GM23338 (cell line): ENCODE measurements around the gene VENTX. TPM values are rescaled to one million over a fixed set of nuclear protein-coding genes. Genes with fewer than 3 reads are reported as not detected.

Source experiments
- ATAC-seq: fragments of 200-7000 bp; cut with Tn5 transposase; 3 replicates; pipeline ENCODE4 v1.9.1; 2020
- DNase-seq: peaks from one replicate; pipeline ENCODE4 v3.0.0-alpha.2; 2015; ENCODE audit warnings: low spot score
- H2AFZ ChIP-seq: fragments of 200-600 bp; sonication (generic); 2 replicates; pipeline ENCODE4 v1.8.0; 2016; ENCODE audit warnings: antibody characterized with exemption, mild to moderate bottlenecking, moderate library complexity
- H3F3A ChIP-seq: fragments of 200-600 bp; sonication (generic); replicated peaks from 2 replicates; pipeline ENCODE4 v1.8.0; 2017; ENCODE audit warnings: antibody characterized with exemption, mixed run types, low read depth
- H3K27ac ChIP-seq: fragments of 200-600 bp; sonication (generic); 2 replicates; pipeline ENCODE4 v1.6.1; 2016; ENCODE audit warnings: low read depth
- H3K27me3 ChIP-seq: fragments of 200-600 bp; sonication (generic); 2 replicates; pipeline ENCODE4 v1.8.0; 2016; ENCODE audit warnings: mild to moderate bottlenecking, mixed run types, moderate library complexity; ENCODE audit not compliant: insufficient read depth
- H3K36me3 ChIP-seq: fragments of 200-600 bp; sonication (generic); 2 replicates; pipeline ENCODE4 v1.8.0; 2016; ENCODE audit warnings: mild to moderate bottlenecking; ENCODE audit not compliant: insufficient read depth
- H3K4me1 ChIP-seq: fragments of 200-600 bp; sonication (generic); 2 replicates; pipeline ENCODE4 v1.8.0; 2016; ENCODE audit warnings: mild to moderate bottlenecking, moderate library complexity; ENCODE audit not compliant: insufficient read depth
- H3K4me2 ChIP-seq: fragments of 200-600 bp; sonication (generic); 2 replicates; pipeline ENCODE4 v1.7.1; 2017; ENCODE audit warnings: mixed run types
- H3K4me3 ChIP-seq: fragments of 200-600 bp; sonication (generic); 2 replicates; pipeline ENCODE4 v1.6.1; 2016; ENCODE audit warnings: mixed run types
- H3K79me2 ChIP-seq: fragments of 200-600 bp; sonication (generic); replicated peaks from 2 replicates; pipeline ENCODE4 v1.8.0; 2017; ENCODE audit warnings: mild to moderate bottlenecking; ENCODE audit not compliant: insufficient read depth
- H3K9me2 ChIP-seq: fragments of 200-600 bp; sonication (generic); 2 replicates; pipeline ENCODE4 v1.8.0; 2017; ENCODE audit not compliant: insufficient read depth
- H4K20me1 ChIP-seq: fragments of 200-600 bp; sonication (generic); replicated peaks from 2 replicates; pipeline ENCODE4 v1.8.0; 2017; ENCODE audit warnings: mild to moderate bottlenecking; ENCODE audit not compliant: insufficient read depth
- H3K27ac Mint-ChIP-seq: 2 replicates; pipeline ENCODE4 v1.8.0; 2020; ENCODE audit warnings: inconsistent platforms, mild to moderate bottlenecking, moderate library complexity, mixed read lengths
- H3K27me3 Mint-ChIP-seq: 3 replicates; pipeline ENCODE4 v1.8.0; 2022; ENCODE audit warnings: low read depth, mild to moderate bottlenecking, moderate library complexity, mixed read lengths, inconsistent platforms; ENCODE audit not compliant: insufficient read depth, poor library complexity
- H3K36me3 Mint-ChIP-seq: 3 replicates; pipeline ENCODE4 v1.8.0; 2021; ENCODE audit warnings: low read depth, mild to moderate bottlenecking, inconsistent platforms, moderate library complexity, mixed read lengths
- H3K4me1 Mint-ChIP-seq: 3 replicates; pipeline ENCODE4 v1.8.0; 2020; ENCODE audit warnings: mild to moderate bottlenecking, inconsistent platforms, mixed read lengths
- H3K4me3 Mint-ChIP-seq: 3 replicates; pipeline ENCODE4 v1.8.0; 2021; ENCODE audit warnings: moderate library complexity, mild to moderate bottlenecking, inconsistent platforms, mixed read lengths
- H3K9me3 Mint-ChIP-seq: 3 replicates; pipeline ENCODE4 v1.8.0; 2020; ENCODE audit warnings: moderate library complexity, mild to moderate bottlenecking, inconsistent platforms, mixed read lengths
- EZH2 ChIP-seq: fragments of 200-600 bp; sonication (generic); IDR thresholded peaks from one replicate; pipeline ENCODE4 v1.8.0; 2017; ENCODE audit warnings: antibody characterized with exemption, mild to moderate bottlenecking, low read depth; ENCODE audit not compliant: unreplicated experiment
- JUNB ChIP-seq: IDR thresholded peaks from one replicate; pipeline ENCODE4 v1.6.1; 2016; ENCODE audit warnings: antibody characterized with exemption; ENCODE audit not compliant: unreplicated experiment
- NANOG ChIP-seq: IDR thresholded peaks from 2 replicates; pipeline ENCODE4 v1.6.1; 2016; ENCODE audit warnings: antibody characterized with exemption, borderline replicate concordance
- POLR2AphosphoS5 ChIP-seq: IDR thresholded peaks from 2 replicates; pipeline ENCODE4 v1.6.1; 2016; ENCODE audit warnings: antibody characterized with exemption, low read depth
- ZNF114 ChIP-seq: fragments of 250-450 bp; sonication (Bioruptor Pico); IDR thresholded peaks from 2 replicates; pipeline ENCODE4 v1.5.0; 2020; ENCODE audit warnings: mild to moderate bottlenecking, moderate library complexity
- polyA plus RNA-seq: library from polyadenylated mRNA; unstranded; fragments of >200 nt; fragmentation: Nextera tagmentation; extraction: Ambion mirVana; gene quantifications from 2 replicates; pipeline ENCODE4 v1.2.1, GENCODE V29; 2016
- total RNA-seq: library from RNA; depleted of rRNA; stranded (reverse); fragments of >200 nt; shearing (Covaris generic); gene quantifications from 2 replicates; pipeline ENCODE4 v1.2.3, GENCODE V29; 2014
- TF ChIP-seq, protein P1 (sequence below): IDR thresholded peaks from 2 replicates; pipeline ENCODE4 v1.6.1; 2016; ENCODE audit warnings: antibody characterized with exemption
- TF ChIP-seq, protein P2 (sequence below): fragments of 250-450 bp; sonication (Bioruptor Pico); IDR thresholded peaks from 2 replicates; pipeline ENCODE4 v1.5.0; 2020; ENCODE audit warnings: mild to moderate bottlenecking, moderate library complexity
- TF ChIP-seq, protein P3 (sequence below): IDR thresholded peaks from one replicate; pipeline ENCODE4 v1.6.1; 2018; ENCODE audit warnings: antibody characterized with exemption; ENCODE audit not compliant: unreplicated experiment

The VENTX gene
- total and polyA plus RNA-seq, 2 experiments from 2014 or later, result 4.8 to 8.1 TPM

DNA sequence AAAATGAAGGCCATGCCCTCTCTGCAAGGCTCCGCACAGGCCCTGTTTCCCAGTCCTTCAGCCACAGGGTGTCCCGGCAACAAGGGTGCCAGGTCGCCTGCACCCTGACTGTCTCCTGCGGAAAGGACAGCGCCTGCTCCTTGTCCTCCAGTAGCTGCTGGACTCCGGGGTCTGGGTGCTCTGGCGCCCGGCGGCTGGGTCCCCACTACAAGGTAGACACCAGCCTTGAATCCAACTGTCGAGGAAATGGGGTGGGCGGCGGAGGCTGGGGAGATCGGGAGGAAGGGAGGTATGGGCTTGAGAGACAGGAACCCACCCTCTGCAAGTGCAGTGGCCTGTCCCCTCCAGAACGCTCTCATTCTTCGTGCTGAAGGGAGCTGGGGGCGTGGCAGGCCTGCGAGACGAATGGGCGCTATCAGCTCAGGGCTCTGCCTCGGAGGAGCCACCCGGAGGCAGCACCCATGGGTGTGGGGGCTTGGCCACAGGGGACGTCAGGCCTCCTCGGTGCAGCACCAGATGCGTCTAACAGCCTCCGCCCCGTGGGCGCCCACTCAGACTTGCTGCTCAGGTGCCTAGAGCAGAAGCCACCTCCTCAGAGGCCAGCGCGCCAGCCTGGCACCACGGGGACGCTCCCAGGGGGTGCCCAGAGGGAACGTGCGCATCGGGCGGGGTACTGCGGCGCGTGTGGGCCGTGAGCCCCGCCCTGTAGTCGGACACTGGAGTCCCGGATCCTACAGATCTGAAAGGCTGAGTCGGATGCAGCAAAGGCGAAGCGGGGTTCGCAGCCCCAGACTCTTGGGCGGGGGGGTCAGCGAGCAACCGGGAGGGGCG, 23.5 kb downstream of the VENTX start:
- H3K4me3 Mint-ChIP-seq, result peak overlapping the region; percentile 63

DNA sequence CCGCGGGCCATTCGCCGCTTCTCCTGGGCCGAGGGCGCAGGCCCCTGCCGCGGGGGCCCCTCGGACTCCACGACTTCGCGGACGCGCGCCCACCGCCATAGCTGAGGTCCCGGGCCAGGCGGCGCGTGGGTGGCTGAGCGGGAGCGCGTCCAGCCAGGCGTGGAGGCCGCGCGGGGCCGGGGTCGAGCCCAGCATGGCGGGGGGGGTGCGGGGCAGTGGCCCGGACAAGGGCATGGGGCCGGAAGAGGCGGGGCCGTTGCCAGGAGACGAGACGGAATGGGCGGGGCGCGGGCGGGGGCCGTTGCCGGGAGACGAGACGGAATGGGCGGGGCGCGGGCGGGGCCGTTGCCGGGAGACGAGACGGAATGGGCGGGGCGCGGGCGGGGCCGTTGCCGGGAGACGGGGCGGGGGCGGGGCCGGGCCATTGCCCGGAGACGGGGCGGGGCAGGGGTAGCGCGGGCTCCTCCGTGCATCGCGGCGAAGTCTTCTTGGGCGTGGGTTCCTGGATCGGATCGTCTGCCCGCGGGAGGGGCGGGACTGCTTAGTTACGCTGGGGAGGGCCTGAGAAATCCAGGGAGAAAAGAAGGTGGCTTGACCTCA, 24.2 kb downstream of the VENTX start:
- Histone ChIP-seq H3K27ac (no peak overlapping the region), H3K4me2 (peak overlapping the region; percentile 84), H4K20me1 (no peaks in the 10 kb centered on the region), H3K36me3 (no peaks in the 10 kb centered on the region), H2AFZ (0 out of 2 replicates have a peak overlapping the region, but pooled peaks have one; percentile 72), H3K9me2 (no peaks in the 10 kb centered on the region), H3K27me3 (peaks cover 8% of the 10 kb centered on the region), H3F3A (no peaks in the 10 kb centered on the region), H3K79me2 (no peaks in the 10 kb centered on the region), H3K4me1 (peaks cover 12% of the 10 kb centered on the region), H3K4me3 (peak overlapping the region; percentile 69)
- DNase-seq, result peak; percentile 73
- peak overlapping the region; percentile 72 for H3K4me3 Mint-ChIP-seq
- H3K9me3 Mint-ChIP-seq, result no peaks in the 10 kb centered on the region
- ATAC-seq, result peak; percentile 19
- peaks cover 3% of the 10 kb centered on the region; the same call in 1 of the 3 replicates for H3K36me3 Mint-ChIP-seq
- no peak overlapping the region for H3K27ac Mint-ChIP-seq
- H3K27me3 Mint-ChIP-seq, result peaks cover 24% of the 10 kb centered on the region
- H3K4me1 Mint-ChIP-seq, result peaks cover 11% of the 10 kb centered on the region
- peak; percentile 70 for TF ChIP-seq POLR2AphosphoS5
- TF ChIP-seq, protein P1, sequence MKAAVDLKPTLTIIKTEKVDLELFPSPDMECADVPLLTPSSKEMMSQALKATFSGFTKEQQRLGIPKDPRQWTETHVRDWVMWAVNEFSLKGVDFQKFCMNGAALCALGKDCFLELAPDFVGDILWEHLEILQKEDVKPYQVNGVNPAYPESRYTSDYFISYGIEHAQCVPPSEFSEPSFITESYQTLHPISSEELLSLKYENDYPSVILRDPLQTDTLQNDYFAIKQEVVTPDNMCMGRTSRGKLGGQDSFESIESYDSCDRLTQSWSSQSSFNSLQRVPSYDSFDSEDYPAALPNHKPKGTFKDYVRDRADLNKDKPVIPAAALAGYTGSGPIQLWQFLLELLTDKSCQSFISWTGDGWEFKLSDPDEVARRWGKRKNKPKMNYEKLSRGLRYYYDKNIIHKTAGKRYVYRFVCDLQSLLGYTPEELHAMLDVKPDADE, result no peak
- TF ChIP-seq EZH2, result no peak
- no peak for TF ChIP-seq ZNF114 (CRISPR knock-in tag)
- TF ChIP-seq, protein P2, sequence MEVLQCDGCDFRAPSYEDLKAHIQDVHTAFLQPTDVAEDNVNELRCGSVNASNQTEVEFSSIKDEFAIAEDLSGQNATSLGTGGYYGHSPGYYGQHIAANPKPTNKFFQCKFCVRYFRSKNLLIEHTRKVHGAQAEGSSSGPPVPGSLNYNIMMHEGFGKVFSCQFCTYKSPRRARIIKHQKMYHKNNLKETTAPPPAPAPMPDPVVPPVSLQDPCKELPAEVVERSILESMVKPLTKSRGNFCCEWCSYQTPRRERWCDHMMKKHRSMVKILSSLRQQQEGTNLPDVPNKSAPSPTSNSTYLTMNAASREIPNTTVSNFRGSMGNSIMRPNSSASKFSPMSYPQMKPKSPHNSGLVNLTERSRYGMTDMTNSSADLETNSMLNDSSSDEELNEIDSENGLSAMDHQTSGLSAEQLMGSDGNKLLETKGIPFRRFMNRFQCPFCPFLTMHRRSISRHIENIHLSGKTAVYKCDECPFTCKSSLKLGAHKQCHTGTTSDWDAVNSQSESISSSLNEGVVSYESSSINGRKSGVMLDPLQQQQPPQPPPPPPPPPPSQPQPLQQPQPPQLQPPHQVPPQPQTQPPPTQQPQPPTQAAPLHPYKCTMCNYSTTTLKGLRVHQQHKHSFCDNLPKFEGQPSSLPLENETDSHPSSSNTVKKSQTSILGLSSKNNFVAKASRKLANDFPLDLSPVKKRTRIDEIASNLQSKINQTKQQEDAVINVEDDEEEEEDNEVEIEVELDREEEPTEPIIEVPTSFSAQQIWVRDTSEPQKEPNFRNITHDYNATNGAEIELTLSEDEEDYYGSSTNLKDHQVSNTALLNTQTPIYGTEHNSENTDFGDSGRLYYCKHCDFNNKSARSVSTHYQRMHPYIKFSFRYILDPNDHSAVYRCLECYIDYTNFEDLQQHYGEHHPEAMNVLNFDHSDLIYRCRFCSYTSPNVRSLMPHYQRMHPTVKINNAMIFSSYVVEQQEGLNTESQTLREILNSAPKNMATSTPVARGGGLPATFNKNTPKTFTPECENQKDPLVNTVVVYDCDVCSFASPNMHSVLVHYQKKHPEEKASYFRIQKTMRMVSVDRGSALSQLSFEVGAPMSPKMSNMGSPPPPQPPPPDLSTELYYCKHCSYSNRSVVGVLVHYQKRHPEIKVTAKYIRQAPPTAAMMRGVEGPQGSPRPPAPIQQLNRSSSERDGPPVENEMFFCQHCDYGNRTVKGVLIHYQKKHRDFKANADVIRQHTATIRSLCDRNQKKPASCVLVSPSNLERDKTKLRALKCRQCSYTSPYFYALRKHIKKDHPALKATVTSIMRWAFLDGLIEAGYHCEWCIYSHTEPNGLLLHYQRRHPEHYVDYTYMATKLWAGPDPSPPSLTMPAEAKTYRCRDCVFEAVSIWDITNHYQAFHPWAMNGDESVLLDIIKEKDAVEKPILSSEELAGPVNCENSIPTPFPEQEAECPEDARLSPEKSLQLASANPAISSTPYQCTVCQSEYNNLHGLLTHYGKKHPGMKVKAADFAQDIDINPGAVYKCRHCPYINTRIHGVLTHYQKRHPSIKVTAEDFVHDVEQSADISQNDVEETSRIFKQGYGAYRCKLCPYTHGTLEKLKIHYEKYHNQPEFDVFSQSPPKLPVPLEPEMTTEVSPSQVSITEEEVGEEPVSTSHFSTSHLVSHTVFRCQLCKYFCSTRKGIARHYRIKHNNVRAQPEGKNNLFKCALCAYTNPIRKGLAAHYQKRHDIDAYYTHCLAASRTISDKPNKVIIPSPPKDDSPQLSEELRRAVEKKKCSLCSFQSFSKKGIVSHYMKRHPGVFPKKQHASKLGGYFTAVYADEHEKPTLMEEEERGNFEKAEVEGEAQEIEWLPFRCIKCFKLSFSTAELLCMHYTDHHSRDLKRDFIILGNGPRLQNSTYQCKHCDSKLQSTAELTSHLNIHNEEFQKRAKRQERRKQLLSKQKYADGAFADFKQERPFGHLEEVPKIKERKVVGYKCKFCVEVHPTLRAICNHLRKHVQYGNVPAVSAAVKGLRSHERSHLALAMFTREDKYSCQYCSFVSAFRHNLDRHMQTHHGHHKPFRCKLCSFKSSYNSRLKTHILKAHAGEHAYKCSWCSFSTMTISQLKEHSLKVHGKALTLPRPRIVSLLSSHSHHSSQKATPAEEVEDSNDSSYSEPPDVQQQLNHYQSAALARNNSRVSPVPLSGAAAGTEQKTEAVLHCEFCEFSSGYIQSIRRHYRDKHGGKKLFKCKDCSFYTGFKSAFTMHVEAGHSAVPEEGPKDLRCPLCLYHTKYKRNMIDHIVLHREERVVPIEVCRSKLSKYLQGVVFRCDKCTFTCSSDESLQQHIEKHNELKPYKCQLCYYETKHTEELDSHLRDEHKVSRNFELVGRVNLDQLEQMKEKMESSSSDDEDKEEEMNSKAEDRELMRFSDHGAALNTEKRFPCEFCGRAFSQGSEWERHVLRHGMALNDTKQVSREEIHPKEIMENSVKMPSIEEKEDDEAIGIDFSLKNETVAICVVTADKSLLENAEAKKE, result no peak

More for the DNA sequence above, 23.5 kb downstream of the VENTX start:
- Mint-ChIP-seq H3K4me1 (peaks cover 12% of the 10 kb centered on the region), H3K27ac (no peak overlapping the region), H3K9me3 (no peaks in the 10 kb centered on the region), H3K27me3 (peaks cover 23% of the 10 kb centered on the region), H3K36me3 (peaks cover 3% of the 10 kb centered on the region; the same call in 1 of the 3 replicates)
- Histone ChIP-seq H3K36me3 (no peaks in the 10 kb centered on the region), H3K9me2 (no peaks in the 10 kb centered on the region), H3K79me2 (no peaks in the 10 kb centered on the region), H3K4me2 (peak overlapping the region; percentile 84), H3K27me3 (peaks cover 8% of the 10 kb centered on the region), H3K27ac (no peak overlapping the region), H2AFZ (no peak overlapping the region), H4K20me1 (no peaks in the 10 kb centered on the region), H3F3A (no peaks in the 10 kb centered on the region), H3K4me3 (peak overlapping the region; percentile 69), H3K4me1 (peaks cover 13% of the 10 kb centered on the region)
- ATAC-seq, result peak; percentile 19
- TF ChIP-seq JUNB, result no peak
- TF ChIP-seq NANOG, result no peak
- TF ChIP-seq, protein P3, sequence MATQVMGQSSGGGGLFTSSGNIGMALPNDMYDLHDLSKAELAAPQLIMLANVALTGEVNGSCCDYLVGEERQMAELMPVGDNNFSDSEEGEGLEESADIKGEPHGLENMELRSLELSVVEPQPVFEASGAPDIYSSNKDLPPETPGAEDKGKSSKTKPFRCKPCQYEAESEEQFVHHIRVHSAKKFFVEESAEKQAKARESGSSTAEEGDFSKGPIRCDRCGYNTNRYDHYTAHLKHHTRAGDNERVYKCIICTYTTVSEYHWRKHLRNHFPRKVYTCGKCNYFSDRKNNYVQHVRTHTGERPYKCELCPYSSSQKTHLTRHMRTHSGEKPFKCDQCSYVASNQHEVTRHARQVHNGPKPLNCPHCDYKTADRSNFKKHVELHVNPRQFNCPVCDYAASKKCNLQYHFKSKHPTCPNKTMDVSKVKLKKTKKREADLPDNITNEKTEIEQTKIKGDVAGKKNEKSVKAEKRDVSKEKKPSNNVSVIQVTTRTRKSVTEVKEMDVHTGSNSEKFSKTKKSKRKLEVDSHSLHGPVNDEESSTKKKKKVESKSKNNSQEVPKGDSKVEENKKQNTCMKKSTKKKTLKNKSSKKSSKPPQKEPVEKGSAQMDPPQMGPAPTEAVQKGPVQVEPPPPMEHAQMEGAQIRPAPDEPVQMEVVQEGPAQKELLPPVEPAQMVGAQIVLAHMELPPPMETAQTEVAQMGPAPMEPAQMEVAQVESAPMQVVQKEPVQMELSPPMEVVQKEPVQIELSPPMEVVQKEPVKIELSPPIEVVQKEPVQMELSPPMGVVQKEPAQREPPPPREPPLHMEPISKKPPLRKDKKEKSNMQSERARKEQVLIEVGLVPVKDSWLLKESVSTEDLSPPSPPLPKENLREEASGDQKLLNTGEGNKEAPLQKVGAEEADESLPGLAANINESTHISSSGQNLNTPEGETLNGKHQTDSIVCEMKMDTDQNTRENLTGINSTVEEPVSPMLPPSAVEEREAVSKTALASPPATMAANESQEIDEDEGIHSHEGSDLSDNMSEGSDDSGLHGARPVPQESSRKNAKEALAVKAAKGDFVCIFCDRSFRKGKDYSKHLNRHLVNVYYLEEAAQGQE, result no peak
- no peak for TF ChIP-seq EZH2
- DNase-seq, result peak; percentile 46
